Fibroblast of the conjunctiva (primary cell): ENCODE measurements around the gene ADAT1.
A peak's percentile ranks its signal among the peaks of the same experiment; 100 is the strongest.

Experiments
- DNase-seq: peaks from one replicate; pipeline ENCODE4 v3.0.0-alpha.2; 2010; ENCODE audit warnings: low read depth

ADAT1 gene

DNA sequence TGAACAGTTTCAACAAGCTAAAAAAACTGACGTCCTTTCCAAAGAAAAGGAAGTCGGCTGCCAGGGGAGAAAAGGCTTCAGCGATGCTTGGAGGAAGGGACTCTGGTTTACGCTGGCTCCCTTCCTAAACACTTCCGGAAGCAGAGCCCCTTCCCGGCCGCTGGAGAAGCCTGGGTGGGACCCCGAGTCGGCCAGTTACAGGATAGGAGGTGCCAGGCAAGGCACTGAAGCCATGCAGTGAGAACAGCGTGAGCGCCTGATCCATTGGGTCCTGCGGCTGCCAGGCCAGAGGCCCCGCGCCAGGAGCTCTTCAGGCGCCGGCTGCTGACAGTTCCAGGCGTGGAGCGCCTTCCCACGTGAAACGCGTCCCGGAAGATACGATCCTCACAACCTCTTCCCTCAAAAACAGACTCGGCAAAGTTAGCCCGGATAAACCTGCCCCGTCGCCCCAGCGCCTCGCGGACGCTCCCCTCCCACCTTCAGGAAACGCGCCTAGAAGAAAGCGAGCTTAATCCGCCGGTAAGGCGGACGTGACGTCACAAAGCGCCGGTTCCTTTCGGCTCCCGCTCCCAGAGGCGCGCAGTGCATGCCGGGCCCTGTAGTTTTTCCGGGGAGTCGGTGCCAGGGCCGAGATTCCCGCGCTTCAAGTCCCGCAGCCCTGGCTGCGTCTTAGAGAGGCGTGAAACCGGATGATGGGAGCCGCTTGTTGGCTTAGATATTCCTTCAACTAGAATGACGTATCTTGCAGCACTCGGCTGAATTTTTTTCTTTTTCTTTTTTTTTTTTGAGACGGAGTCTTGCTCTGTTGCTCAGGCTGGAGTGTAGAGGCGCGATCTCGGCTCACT lies at the start of gene ADAT1:
ADAT1 (minus strand) TSS at position 521 of the 845 bp plus-strand sequence. CDS start 2,482 bp downstream, outside the sequence.
- DNase-seq = peak; percentile 95

DNA sequence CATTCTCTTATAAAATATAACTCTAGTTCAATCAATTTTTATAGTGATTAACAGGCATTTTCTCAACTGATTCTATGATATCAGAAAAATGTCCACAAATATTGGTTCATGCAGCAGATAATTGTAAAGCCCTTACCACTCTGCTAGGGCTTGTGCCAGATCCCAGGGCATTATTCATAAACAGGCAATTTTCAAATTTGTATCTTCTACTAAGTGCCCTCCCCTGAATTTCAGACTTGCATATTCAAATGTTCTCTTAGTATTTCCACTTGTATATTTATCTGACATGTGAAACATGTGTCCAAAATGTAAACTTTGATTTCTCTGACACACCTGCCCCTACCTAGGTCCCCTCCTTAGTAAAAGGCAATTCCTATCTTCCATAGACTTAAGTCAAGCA lies 44.4 kb upstream of the ADAT1 start:
- no peak for DNase-seq

GRCh38 chr16:75660726-75661302 lies 37.7 kb upstream of the ADAT1 start:
- DNase-seq = no peak

DNA sequence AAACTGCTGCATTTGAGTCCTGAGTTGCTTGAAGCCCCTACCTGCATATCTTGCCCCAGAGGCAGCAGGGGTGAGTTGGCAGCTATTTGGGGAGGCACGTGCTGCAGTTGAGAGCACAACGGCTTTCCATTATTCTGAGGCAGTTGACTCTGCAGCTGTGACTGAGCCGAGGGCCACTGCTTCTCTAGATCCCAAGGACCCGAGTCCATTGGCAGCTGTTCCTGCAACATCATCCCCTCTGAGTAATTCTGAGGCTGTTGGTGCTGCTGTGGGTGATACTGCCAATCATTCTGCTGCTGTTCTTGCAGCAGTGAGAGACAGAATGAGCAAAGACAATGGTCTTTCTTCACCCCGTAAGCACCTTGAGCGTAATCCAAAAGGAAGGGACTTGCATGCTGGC lies 37.2 kb upstream of the ADAT1 start:
- no peak for DNase-seq

GRCh38 chr16:75658175-75658574 lies 35.1 kb upstream of the ADAT1 start:
- DNase-seq = no peak

- peak; percentile 56 for DNase-seq
Measured at GRCh38 chr16:75653922-75654321, 30.8 kb upstream of the ADAT1 start.

DNA sequence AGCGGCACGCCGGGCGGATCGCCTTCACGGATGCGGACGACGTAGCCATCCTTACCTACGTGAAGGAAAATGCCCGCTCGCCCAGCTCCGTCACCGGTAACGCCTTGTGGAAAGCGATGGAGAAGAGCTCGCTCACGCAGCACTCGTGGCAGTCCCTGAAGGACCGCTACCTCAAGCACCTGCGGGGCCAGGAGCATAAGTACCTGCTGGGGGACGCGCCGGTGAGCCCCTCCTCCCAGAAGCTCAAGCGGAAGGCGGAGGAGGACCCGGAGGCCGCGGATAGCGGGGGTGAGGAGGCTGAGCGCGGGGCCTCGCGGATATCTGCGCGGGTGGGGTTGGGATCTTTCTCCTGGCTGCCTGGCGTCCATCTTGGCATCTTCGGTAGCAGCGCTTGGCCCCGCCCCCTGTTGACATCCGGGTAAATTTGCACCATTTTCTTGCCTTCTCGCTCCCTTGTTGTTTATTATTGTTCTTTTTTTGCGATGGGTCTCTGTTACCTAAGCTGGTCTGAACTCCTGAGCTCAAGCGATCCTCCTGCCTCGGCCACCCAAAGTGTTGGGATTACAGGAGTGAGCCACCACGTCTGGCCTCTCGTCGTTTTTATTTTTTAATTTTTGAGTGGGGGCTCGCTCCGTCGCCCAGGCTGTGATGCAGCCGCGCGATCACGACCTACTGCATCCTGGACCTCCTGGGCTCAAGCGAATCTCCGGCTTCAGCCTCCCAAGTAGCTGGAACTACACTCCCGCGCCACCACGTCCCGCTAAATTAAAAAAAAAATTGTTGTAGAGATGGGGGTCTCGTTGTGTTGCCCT lies 25.4 kb upstream of the ADAT1 start:
- DNase-seq = peak; percentile 41

DNA sequence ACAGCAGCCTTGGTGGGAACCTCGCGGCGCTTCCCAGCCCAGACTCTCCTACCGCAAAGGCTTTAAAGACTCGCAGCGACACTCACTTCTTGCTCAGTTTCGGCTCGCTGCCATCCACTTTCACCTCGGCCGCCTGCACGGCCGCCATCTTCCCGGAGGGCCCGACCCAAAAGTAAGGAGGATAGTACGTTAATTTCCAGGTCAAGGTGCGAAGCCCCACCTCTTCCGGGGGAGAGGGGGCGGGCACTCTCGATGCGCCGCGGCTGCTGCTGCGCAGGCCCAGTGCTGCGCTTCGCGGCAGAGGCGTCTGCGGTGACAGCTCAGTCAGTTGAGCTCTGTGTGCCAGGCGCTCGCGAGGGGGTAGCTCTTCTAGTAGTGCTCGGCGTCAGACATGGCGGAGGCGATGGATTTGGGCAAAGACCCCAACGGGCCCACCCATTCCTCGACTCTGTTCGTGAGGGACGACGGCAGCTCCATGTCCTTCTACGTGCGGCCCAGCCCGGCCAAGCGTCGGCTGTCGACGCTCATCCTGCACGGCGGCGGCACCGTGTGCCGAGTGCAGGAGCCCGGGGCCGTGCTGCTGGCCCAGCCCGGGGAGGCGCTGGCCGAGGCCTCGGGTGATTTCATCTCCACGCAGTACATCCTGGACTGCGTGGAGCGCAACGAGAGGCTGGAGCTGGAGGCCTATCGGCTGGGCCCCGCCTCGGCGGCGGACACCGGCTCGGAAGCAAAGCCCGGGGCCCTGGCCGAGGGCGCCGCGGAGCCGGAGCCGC lies 24.6 kb upstream of the ADAT1 start, which contains the start of the genes KARS1 and TERF2IP:
KARS1 (minus strand) TSS at position 174 of the 773 bp plus-strand sequence; CDS start at position 148, 26 bp downstream.
TERF2IP (plus strand) TSS at position 282 of the 773 bp plus-strand sequence; CDS start at position 392, 110 bp downstream.
- peak; percentile 89 for DNase-seq

- DNase-seq = no peak
Measured at GRCh38 chr16:75647112-75647491, 24.0 kb upstream of the ADAT1 start.

- DNase-seq = no peak
Measured at GRCh38 chr16:75644240-75645012, 21.3 kb upstream of the ADAT1 start.

GRCh38 chr16:75640598-75640997 lies 17.5 kb upstream of the ADAT1 start:
- DNase-seq = no peak

DNA sequence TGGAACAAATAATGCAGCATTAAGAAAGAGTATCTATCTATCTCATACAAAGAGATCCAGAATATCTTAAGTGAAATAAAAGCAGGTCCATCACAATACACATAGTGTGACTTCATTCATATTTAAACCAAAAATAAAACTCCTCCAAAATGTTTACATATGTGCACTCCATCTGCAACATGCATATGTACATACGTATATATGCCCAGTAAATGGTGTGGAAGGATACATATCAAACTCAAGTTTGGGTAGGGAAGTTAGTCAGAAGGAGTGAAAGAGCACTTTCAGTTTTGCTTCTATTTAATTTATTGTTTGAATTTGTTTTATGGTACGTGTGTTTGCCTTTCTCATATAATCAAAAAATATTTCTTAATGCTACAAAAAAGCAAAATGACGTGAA lies 12.0 kb upstream of the ADAT1 start:
- DNase-seq = no peak

- no peak for DNase-seq
Measured at GRCh38 chr16:75632857-75633256, 9.8 kb upstream of the ADAT1 start.

DNA sequence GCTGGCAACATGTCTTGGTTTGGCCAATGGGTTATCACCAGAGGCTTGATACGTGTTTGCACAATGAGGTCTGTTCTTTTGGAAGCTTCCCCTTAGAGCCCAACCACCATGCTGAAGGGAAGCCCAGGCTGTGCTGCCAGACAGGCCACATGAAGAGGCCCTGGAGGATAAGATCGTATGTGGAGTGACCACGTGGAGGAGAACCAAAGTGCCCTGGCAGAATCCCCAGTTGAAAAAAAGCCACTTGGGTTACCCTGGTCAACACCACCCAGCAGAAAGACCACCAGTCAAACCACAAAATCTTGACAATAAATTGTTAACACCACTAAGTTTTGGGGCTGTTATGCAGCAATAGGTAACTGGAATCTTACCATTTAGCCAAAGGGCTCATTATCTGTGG lies 7.0 kb upstream of the ADAT1 start:
- DNase-seq = no peak

- no peak for DNase-seq
Measured at GRCh38 chr16:75629132-75629531, 6.1 kb upstream of the ADAT1 start.

DNA sequence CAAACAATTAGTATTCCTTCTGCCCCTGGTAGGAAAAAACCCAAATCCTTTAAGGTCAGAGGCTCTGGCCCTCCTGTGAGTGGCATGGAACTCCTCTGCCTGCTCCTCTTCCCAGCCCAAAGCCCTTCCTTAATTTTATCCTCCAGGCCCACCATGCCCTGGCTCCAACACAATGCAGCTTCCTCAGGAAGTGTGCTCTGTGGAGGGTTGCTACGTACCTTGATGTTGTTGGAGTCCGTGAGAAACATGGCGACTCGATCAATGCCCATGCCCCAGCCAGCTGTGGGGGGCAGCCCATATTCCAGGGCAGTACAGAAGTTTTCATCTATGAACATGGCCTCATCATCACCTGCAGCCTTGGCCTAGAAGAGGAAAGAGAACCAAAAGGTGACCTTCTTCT lies 5.3 kb upstream of the ADAT1 start:
- DNase-seq = no peak

DNA sequence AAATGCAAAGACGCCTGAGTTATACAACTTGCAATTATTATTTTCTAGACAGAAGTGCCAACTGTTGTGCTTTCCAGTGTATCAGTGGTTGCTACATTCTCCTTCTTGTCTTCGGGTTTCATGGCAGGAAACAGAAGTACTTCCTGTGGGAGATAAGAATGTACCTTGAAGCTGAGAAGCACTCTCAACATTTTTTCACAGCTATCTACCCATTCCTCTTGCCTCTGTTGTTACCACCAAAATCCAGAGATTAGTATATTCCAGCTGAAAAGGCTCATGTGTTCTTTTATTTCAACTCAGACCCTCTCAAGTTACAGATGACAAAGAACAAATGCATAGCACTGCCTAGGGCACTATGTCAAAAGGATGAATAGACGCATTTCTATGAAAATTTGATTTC lies 4.8 kb upstream of the ADAT1 start:
- no peak for DNase-seq

- DNase-seq = no peak
Measured at GRCh38 chr16:75626806-75627205, 3.7 kb upstream of the ADAT1 start.

- no peak for DNase-seq
Measured at GRCh38 chr16:75624921-75625334, 1.8 kb upstream of the ADAT1 start.

DNA sequence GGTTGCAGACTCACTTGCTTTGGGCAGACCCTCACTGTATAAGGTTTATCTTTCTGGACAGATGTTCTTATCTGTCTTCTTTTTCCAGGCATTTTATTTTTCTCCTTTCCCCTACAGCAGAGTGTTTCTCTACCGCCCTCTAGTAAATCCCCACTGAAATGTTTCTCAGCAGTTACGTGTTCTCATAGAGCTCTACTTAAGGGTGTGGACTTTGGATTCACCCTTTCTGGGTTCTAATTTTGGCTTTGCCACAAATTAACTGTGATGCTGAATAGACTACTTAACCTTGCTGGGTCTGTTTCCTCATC lies 2.0 kb downstream of the ADAT1 start:
- no peak for DNase-seq
